ENCODE data around the gene SLC24A3. TPM values are rescaled to one million over a fixed set of nuclear protein-coding genes. Genes with fewer than 3 reads are reported as not detected.

Gene SLC24A3
- total and polyA plus RNA-seq, 7 experiments from 2014 or later, result 0.58 to 1.0 TPM; not detected in 5

DNA sequence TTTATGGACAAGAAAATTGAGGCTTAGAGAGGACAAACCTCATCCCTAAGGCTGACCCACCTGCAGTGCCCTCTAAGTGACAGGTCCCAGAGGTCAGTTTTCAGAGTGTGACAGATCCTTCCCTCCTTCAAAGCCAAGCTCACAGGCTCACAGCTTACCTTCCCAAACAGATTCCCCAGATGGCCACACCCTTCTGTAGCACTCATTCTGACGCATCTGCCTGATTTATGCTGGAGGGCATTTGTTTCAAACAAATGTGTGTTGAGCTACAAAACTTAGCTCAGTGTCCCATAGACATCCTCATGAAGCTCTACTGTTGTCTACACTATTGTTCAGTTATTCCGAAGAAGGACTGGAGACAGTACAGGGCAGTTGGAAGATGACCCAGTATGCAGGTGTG is 485.0 kb downstream of the SLC24A3 start:
- Mint-ChIP-seq H3K36me3 (peaks cover 0 to 3% (median 0%) of the 10 kb centered on the region in 5 donors), H3K4me3 (no peak overlapping the region), H3K9me3 (peaks cover 0 to 10% (median 5%) of the 10 kb centered on the region in 11 donors), H3K27me3 (peaks cover 0 to 11% (median 9%) of the 10 kb centered on the region in 5 donors), H3K4me1 (peaks cover 0 to 5% (median 0%) of the 10 kb centered on the region in 7 donors), H3K27ac (no peak overlapping the region)
- H3K9me3 ChIP-seq (ENCODE audit: control insufficient read depth in 2 of 3, low read length in 3 of 3), result no peaks in the 10 kb centered on the region
- no peaks in the 10 kb centered on the region for H3K27me3 ChIP-seq (ENCODE audit: control insufficient read depth in 2 of 2, insufficient read depth in 2 of 2, low read length in 2 of 2)
- POLR2A ChIA-PET, result no interaction called here
- H3K36me3 ChIP-seq (ENCODE audit: control insufficient read depth in 2 of 3, insufficient read depth in 3 of 3, low read length in 3 of 3), result no peaks in the 10 kb centered on the region
- intact Hi-C loops (cut with micrococcal nuclease), result no loop called here
- CTCF ChIA-PET, result no interaction called here
- DNase-seq (no peak), ATAC-seq (no peak)
- H3K4me3 ChIP-seq (ENCODE audit: low read length), result no peak overlapping the region
- no peaks in the 10 kb centered on the region for H3K4me1 ChIP-seq (ENCODE audit: control insufficient read depth in 2 of 2, insufficient read depth in 2 of 2, low read length in 2 of 2)
- no peak overlapping the region for H3K27ac ChIP-seq (ENCODE audit: low read depth, low read length)

DNA sequence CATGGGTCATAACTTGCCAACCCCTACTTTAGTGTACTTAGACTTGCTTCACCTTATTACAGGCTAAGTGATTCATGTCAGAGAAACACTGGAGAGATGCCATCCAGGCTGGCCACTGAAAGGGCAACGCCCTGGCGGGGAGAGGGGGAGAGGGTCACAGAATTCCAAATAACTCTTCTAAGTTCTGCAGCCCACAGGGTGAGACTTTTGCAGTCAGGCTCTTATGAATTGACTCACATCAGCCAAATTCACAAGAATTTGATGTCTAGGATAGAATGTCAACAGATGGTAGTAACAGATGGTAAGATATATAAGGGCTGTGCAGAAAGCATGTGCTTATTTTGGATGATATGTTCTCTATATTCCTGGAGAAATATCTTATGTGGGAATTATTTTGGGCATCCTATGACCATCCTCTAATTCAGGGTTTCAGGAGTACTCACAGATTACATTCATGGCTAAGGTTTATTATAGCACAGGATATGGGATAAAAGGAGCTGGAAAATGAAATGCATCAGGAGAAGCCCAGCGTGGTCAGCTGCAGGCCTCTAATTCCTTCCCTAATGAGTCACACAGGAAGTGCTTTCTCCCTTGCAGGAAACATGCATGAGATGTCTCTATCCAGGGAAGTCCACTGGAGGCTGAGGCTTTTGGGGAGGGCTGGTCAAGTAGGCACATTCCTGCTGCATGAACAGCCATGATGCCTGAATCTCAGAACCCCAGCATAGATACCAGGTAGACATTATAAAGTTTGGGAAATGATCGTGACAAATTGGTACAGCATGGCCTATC is 486.9 kb downstream of the SLC24A3 start:
- DNase-seq (no peak), ATAC-seq (no peak)
- no peak overlapping the region for H3K4me3 Mint-ChIP-seq
- ChIA-PET POLR2A (no interaction called here), CTCF (no interaction called here)
- no peaks in the 10 kb centered on the region for H3K4me1 Mint-ChIP-seq
- intact Hi-C loops (cut with micrococcal nuclease), result no loop called here
- Histone ChIP-seq H3K36me3 (ENCODE audit: control insufficient read depth in 2 of 3, insufficient read depth in 3 of 3, low read length in 3 of 3) (no peaks in the 10 kb centered on the region), H3K9me3 (ENCODE audit: control insufficient read depth in 2 of 3, low read length in 3 of 3) (no peaks in the 10 kb centered on the region), H3K27me3 (ENCODE audit: control insufficient read depth in 2 of 2, insufficient read depth in 2 of 2, low read length in 2 of 2) (no peaks in the 10 kb centered on the region), H3K4me1 (ENCODE audit: control insufficient read depth in 2 of 2, insufficient read depth in 2 of 2, low read length in 2 of 2) (no peaks in the 10 kb centered on the region), H3K27ac (ENCODE audit: low read depth, low read length) (no peak overlapping the region), H3K4me3 (ENCODE audit: low read length) (no peak overlapping the region)
- peaks cover 0 to 18% (median 6%) of the 10 kb centered on the region in 11 donors for H3K9me3 Mint-ChIP-seq
- no peak overlapping the region for H3K27ac Mint-ChIP-seq
- H3K36me3 Mint-ChIP-seq, result peaks cover 0 to 3% (median 0%) of the 10 kb centered on the region in 5 donors
- peaks cover 0 to 11% (median 5%) of the 10 kb centered on the region in 5 donors for H3K27me3 Mint-ChIP-seq

GRCh38 chr20:19701429-19701828 is 489.0 kb downstream of the SLC24A3 start:
- no peak overlapping the region for H3K27ac ChIP-seq (ENCODE audit: low read depth, low read length)

GRCh38 chr20:19706463-19706862 is 494.0 kb downstream of the SLC24A3 start:
- no peaks in the 10 kb centered on the region for H3K9me3 ChIP-seq (ENCODE audit: control insufficient read depth in 2 of 3, low read length in 3 of 3)
- no peak overlapping the region for H3K4me3 ChIP-seq (ENCODE audit: low read length)
- H3K27me3 Mint-ChIP-seq, result peaks cover 0 to 10% (median 9%) of the 10 kb centered on the region in 5 donors
- H3K4me1 ChIP-seq (ENCODE audit: control insufficient read depth in 2 of 2, insufficient read depth in 2 of 2, low read length in 2 of 2), result no peaks in the 10 kb centered on the region
- no peak overlapping the region for H3K27ac ChIP-seq (ENCODE audit: low read depth, low read length)
- no peaks in the 10 kb centered on the region for H3K27me3 ChIP-seq (ENCODE audit: control insufficient read depth in 2 of 2, insufficient read depth in 2 of 2, low read length in 2 of 2)
- ChIA-PET POLR2A (no interaction called here), CTCF (no interaction called here)
- no peak overlapping the region for H3K4me3 Mint-ChIP-seq
- no peak for DNase-seq
- peaks cover 0 to 21% (median 6%) of the 10 kb centered on the region in 11 donors for H3K9me3 Mint-ChIP-seq
- ATAC-seq, result peak; percentile 67
- H3K36me3 ChIP-seq (ENCODE audit: control insufficient read depth in 2 of 3, insufficient read depth in 3 of 3, low read length in 3 of 3), result no peaks in the 10 kb centered on the region
- peaks cover 0 to 3% (median 0%) of the 10 kb centered on the region in 5 donors for H3K36me3 Mint-ChIP-seq
- intact Hi-C loops (cut with micrococcal nuclease), result no loop called here
- no peak overlapping the region for H3K27ac Mint-ChIP-seq
- H3K4me1 Mint-ChIP-seq, result peaks cover 0 to 3% (median 0%) of the 10 kb centered on the region in 7 donors

More at GRCh38 chr20:19701429-19701828, 489.0 kb downstream of the SLC24A3 start:
- H3K4me1 Mint-ChIP-seq, result peaks cover 0 to 3% (median 0%) of the 10 kb centered on the region in 7 donors
- CTCF ChIA-PET, result no interaction called here
- H3K9me3 Mint-ChIP-seq, result peaks cover 0 to 18% (median 6%) of the 10 kb centered on the region in 11 donors
- Histone ChIP-seq H3K27me3 (ENCODE audit: control insufficient read depth in 2 of 2, insufficient read depth in 2 of 2, low read length in 2 of 2) (no peaks in the 10 kb centered on the region), H3K4me1 (ENCODE audit: control insufficient read depth in 2 of 2, insufficient read depth in 2 of 2, low read length in 2 of 2) (no peaks in the 10 kb centered on the region), H3K9me3 (ENCODE audit: control insufficient read depth in 2 of 3, low read length in 3 of 3) (no peaks in the 10 kb centered on the region), H3K36me3 (ENCODE audit: control insufficient read depth in 2 of 3, insufficient read depth in 3 of 3, low read length in 3 of 3) (no peaks in the 10 kb centered on the region), H3K4me3 (ENCODE audit: low read length) (no peak overlapping the region)
- peaks cover 0 to 3% (median 0%) of the 10 kb centered on the region in 5 donors for H3K36me3 Mint-ChIP-seq
- peaks cover 0 to 10% (median 2%) of the 10 kb centered on the region in 5 donors for H3K27me3 Mint-ChIP-seq
- peak; percentile 68 for ATAC-seq
- H3K4me3 Mint-ChIP-seq, result no peak overlapping the region
- intact Hi-C loops (cut with micrococcal nuclease), result no loop called here
- no peak for DNase-seq
- POLR2A ChIA-PET, result no interaction called here
- no peak overlapping the region for H3K27ac Mint-ChIP-seq

- Mint-ChIP-seq H3K4me1 (no peaks in the 10 kb centered on the region), H3K27me3 (peaks cover 0 to 26% (median 0%) of the 10 kb centered on the region in 5 donors), H3K9me3 (peaks cover 0 to 9% (median 1%) of the 10 kb centered on the region in 11 donors), H3K36me3 (no peaks in the 10 kb centered on the region), H3K4me3 (no peak overlapping the region), H3K27ac (no peak overlapping the region)
- Histone ChIP-seq H3K27ac (ENCODE audit: low read depth, low read length) (no peak overlapping the region), H3K4me1 (ENCODE audit: control insufficient read depth in 2 of 2, insufficient read depth in 2 of 2, low read length in 2 of 2) (no peaks in the 10 kb centered on the region), H3K36me3 (ENCODE audit: control insufficient read depth in 2 of 3, insufficient read depth in 3 of 3, low read length in 3 of 3) (no peaks in the 10 kb centered on the region), H3K9me3 (ENCODE audit: control insufficient read depth in 2 of 3, low read length in 3 of 3) (no peaks in the 10 kb centered on the region), H3K4me3 (ENCODE audit: low read length) (no peak overlapping the region), H3K27me3 (ENCODE audit: control insufficient read depth in 2 of 2, insufficient read depth in 2 of 2, low read length in 2 of 2) (no peaks in the 10 kb centered on the region)
- intact Hi-C loops (cut with micrococcal nuclease), result no loop called here
- POLR2A ChIA-PET, result no interaction called here
- DNase-seq (no peak), ATAC-seq (no peak)
- CTCF ChIA-PET, result no interaction called here
Observed at GRCh38 chr20:19709635-19710335, 497.3 kb downstream of the SLC24A3 start.

- DNase-seq (no peak), ATAC-seq (no peak)
- intact Hi-C loops (cut with micrococcal nuclease), result no loop called here
- ChIA-PET CTCF (no interaction called here), POLR2A (no interaction called here)
- no peaks in the 10 kb centered on the region for H3K9me3 ChIP-seq (ENCODE audit: control insufficient read depth in 2 of 3, low read length in 3 of 3)
- H3K27ac ChIP-seq (ENCODE audit: low read depth, low read length), result no peak overlapping the region
- H3K27me3 Mint-ChIP-seq, result peaks cover 0 to 26% (median 0%) of the 10 kb centered on the region in 5 donors
- H3K4me1 Mint-ChIP-seq, result no peaks in the 10 kb centered on the region
- H3K4me1 ChIP-seq (ENCODE audit: control insufficient read depth in 2 of 2, insufficient read depth in 2 of 2, low read length in 2 of 2), result no peaks in the 10 kb centered on the region
- H3K36me3 Mint-ChIP-seq, result no peaks in the 10 kb centered on the region
- H3K9me3 Mint-ChIP-seq, result peaks cover 0 to 14% (median 4%) of the 10 kb centered on the region in 11 donors
- H3K36me3 ChIP-seq (ENCODE audit: control insufficient read depth in 2 of 3, insufficient read depth in 3 of 3, low read length in 3 of 3), result no peaks in the 10 kb centered on the region
- no peaks in the 10 kb centered on the region for H3K27me3 ChIP-seq (ENCODE audit: control insufficient read depth in 2 of 2, insufficient read depth in 2 of 2, low read length in 2 of 2)
- no peak overlapping the region for H3K4me3 Mint-ChIP-seq
- H3K27ac Mint-ChIP-seq, result no peak overlapping the region
- H3K4me3 ChIP-seq (ENCODE audit: low read length), result no peak overlapping the region
Observed at GRCh38 chr20:19710336-19711120, 498.1 kb downstream of the SLC24A3 start.

All from naive thymus-derived CD4-positive, alpha-beta T cell (primary cell).